Prostate gland (tissue), 2 donors: ENCODE data around the gene HERC6. TPM values are rescaled to one million over a fixed set of nuclear protein-coding genes. Genes with fewer than 3 reads are reported as not detected.
"Not testable (repeated sequence)": the region's sequence is repeated elsewhere in the genome, so short reads cannot be mapped to it uniquely, and the experiment has no call there.

Experiments used
- DNase-seq: peaks from one replicate; pipeline ENCODE4 v3.0.0-alpha.2; 2019; ENCODE audit warnings: low spot score
- H3K27ac ChIP-seq, 2 donors: fragments of 200-600 bp; sonication (generic); 2 replicates each; pipeline ENCODE4 v1.5.1; 2017 to 2019
- H3K27me3 ChIP-seq: fragments of 200-600 bp; sonication (generic); replicated peaks from 2 replicates; pipeline ENCODE4 v1.5.1; 2019; ENCODE audit not compliant: insufficient read depth
- H3K36me3 ChIP-seq, 2 donors: fragments of 200-600 bp; sonication (generic); 1 replicate in 1 of 2; 2 replicates in 1 of 2; pipeline versions ENCODE4 v1.5.1 to v1.8.1; 2017 to 2019
- H3K4me1 ChIP-seq: fragments of 200-600 bp; sonication (generic); replicated peaks from 2 replicates; pipeline ENCODE4 v1.5.1; 2019
- H3K4me3 ChIP-seq, 2 donors: fragments of 200-600 bp; sonication (generic); 2 replicates each; pipeline ENCODE4 v1.5.1; 2017 to 2019
- H3K9me3 ChIP-seq: fragments of 200-600 bp; sonication (generic); 2 replicates; pipeline ENCODE4 v1.5.1; 2017
- POLR2A ChIP-seq: fragments of 450-650 bp; IDR thresholded peaks from one replicate; pipeline ENCODE4 v1.6.1; 2016; ENCODE audit warnings: antibody characterized with exemption, mild to moderate bottlenecking
- POLR2AphosphoS5 ChIP-seq: sonication (generic); formaldehyde crosslinking; IDR thresholded peaks from one replicate; pipeline ENCODE4 v1.6.1; 2017; ENCODE audit warnings: antibody characterized with exemption
- WGBS: methylation state at CpG from one replicate; pipeline ENCODE4 v1.1.5; 2018; 5-methylcytosine and 5-hydroxymethylcytosine counted together
- intact Hi-C: fragments of 100-400 bp; cut with DNase I; formaldehyde crosslinking; loops from one replicate; pipeline ENCODE4 v1.14.2; 2022
- total RNA-seq, 2 donors: library from RNA; depleted of rRNA; stranded (reverse); fragments of >200 nt; gene quantifications; one replicate each; pipeline ENCODE4 v1.1.0, GENCODE V29; 2016
- TF ChIP-seq, protein P1 (sequence below), 4 experiments: fragments of 200-600 bp in 2 of 4; fragments of 450-650 bp in 2 of 4; sonication (generic) in 2 of 4; IDR thresholded peaks; 1 replicate in 3 of 4; 2 replicates in 1 of 4; pipeline ENCODE4 v1.5.1; 2016 to 2019; ENCODE audit warnings: antibody characterized with exemption in 4 of 4, mild to moderate bottlenecking in 2 of 4, moderate library complexity in 2 of 4

Gene HERC6
- total RNA-seq: 10 to 100 TPM; 16.0 to 20.6 TPM

DNA sequence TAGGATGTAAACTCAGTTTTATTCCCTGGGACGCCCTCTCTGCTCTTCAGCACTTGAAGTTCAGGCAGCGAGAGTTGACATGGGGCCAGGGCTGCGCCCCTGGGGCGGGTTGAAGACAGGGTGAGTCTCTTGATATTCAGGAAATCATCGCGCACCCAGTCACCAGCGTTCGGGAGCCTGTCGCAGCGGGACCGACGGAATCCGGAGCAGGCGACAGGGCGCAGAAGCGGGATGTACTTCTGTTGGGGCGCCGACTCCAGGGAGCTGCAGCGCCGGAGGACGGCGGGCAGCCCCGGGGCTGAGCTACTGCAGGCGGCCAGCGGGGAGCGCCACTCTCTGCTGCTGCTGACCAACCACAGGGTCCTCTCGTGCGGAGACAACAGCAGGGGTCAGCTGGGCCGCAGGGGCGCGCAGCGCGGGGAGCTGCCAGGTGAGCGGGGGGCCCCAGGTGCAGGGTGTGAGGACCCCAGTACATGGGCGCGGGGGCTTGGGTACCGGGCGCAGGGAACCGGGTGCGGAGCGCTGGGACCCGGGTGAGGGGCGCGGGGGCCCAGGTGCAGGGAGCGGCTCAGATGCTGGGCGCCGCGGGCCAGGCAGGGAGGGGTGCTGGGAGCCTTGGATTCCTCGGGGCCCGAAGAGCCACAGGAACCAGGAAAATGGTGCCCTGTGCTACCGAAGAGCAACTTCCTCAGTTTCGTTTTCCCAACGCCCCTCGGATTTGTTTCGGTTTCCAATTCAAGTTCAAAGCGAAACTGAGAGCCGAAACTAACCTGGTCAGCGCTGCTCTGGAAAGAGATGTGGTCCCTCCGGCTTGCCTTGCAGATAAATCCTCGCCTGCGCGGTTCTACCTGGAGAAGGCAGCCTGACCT lies at the start of gene HERC6:
Gene HERC6 (plus strand): TSS at position 162 of the 869 bp plus-strand sequence. CDS start 70 bp downstream, at position 232.
- peak; percentile 79 for DNase-seq

GRCh38 chr4:88333741-88334405 lies 44.8 kb upstream of the HERC6 start:
- WGBS: 100% methylated on average over 1 of the region's 1 CpG
- no peak for DNase-seq
- Histone ChIP-seq H3K36me3 (no peaks in the 10 kb centered on the region), H3K4me1 (peaks cover 2% of the 10 kb centered on the region), H3K4me3 (no peak overlapping the region), H3K27me3 (no peaks in the 10 kb centered on the region), H3K9me3 (no peaks in the 10 kb centered on the region), H3K27ac (peak overlapping the region in 1 of 2 donors; percentile 73)
- intact Hi-C loops: no loop called here
- TF ChIP-seq, protein P1, sequence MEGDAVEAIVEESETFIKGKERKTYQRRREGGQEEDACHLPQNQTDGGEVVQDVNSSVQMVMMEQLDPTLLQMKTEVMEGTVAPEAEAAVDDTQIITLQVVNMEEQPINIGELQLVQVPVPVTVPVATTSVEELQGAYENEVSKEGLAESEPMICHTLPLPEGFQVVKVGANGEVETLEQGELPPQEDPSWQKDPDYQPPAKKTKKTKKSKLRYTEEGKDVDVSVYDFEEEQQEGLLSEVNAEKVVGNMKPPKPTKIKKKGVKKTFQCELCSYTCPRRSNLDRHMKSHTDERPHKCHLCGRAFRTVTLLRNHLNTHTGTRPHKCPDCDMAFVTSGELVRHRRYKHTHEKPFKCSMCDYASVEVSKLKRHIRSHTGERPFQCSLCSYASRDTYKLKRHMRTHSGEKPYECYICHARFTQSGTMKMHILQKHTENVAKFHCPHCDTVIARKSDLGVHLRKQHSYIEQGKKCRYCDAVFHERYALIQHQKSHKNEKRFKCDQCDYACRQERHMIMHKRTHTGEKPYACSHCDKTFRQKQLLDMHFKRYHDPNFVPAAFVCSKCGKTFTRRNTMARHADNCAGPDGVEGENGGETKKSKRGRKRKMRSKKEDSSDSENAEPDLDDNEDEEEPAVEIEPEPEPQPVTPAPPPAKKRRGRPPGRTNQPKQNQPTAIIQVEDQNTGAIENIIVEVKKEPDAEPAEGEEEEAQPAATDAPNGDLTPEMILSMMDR (IDR thresholded peaks at IDR 0.05): no peak
- TF ChIP-seq POLR2A: no peak
- TF ChIP-seq POLR2AphosphoS5: no peak

More for the DNA sequence above, at the start of gene HERC6:
- WGBS: under 1% methylated on average over 62 of the region's 62 CpGs
- Histone ChIP-seq H3K27me3 (no peaks in the 10 kb centered on the region), H3K9me3 (no peaks in the 10 kb centered on the region), H3K36me3 (no peaks in the 10 kb centered on the region), H3K4me1 (no peaks in the 10 kb centered on the region), H3K4me3 (peak within 1 kb of the TSS; percentile 97 to 99), H3K27ac (peak within 1 kb of the TSS; percentile 99)
- peak; percentile 26 for TF ChIP-seq POLR2A
- TF ChIP-seq POLR2AphosphoS5: peak; percentile 70
- TF ChIP-seq, protein P1 (IDR thresholded peaks at IDR 0.05): peak; percentile 41 to 77 (median 62)
- intact Hi-C loops: loop anchor here (2.0 to 10.0 kb wide), 3 partner anchors 78 to 136 kb away; partner anchors contain the start of genes HERC5 and PPM1K

- Histone ChIP-seq H3K27ac (peak overlapping the region in 1 of 2 donors; percentile 73), H3K4me1 (peaks cover 2% of the 10 kb centered on the region), H3K9me3 (no peaks in the 10 kb centered on the region), H3K4me3 (no peak overlapping the region), H3K27me3 (no peaks in the 10 kb centered on the region), H3K36me3 (no peaks in the 10 kb centered on the region)
- TF ChIP-seq POLR2A: no peak
- TF ChIP-seq POLR2AphosphoS5: peak; percentile 83
- DNase-seq: peak; percentile 63
- 54% methylated on average over 11 of the region's 11 CpGs for WGBS
- intact Hi-C loops: no loop called here
These were observed 43.5 kb upstream of the HERC6 start for GRCh38 chr4:88335092-88335665.

- peak; percentile 8 for DNase-seq
- no peaks in the 10 kb centered on the region for H3K36me3 ChIP-seq
- no peaks in the 10 kb centered on the region for H3K9me3 ChIP-seq
- H3K4me3 ChIP-seq: no peak overlapping the region
- intact Hi-C loops: loop anchor here (5.0 kb wide), 1 partner anchor 44 kb away; no protein-coding TSS in a partner anchor
- no peaks in the 10 kb centered on the region for H3K4me1 ChIP-seq
- WGBS: 37% methylated on average over 8 of the region's 8 CpGs
- peak overlapping the region in 1 of 2 donors; percentile 41 for H3K27ac ChIP-seq
- no peaks in the 10 kb centered on the region for H3K27me3 ChIP-seq
- TF ChIP-seq POLR2A: no peak
- TF ChIP-seq, protein P1 (IDR thresholded peaks at IDR 0.05): no peak
- TF ChIP-seq POLR2AphosphoS5: peak; percentile 53
These were observed 37.1 kb upstream of the HERC6 start for GRCh38 chr4:88341227-88342192.

DNA sequence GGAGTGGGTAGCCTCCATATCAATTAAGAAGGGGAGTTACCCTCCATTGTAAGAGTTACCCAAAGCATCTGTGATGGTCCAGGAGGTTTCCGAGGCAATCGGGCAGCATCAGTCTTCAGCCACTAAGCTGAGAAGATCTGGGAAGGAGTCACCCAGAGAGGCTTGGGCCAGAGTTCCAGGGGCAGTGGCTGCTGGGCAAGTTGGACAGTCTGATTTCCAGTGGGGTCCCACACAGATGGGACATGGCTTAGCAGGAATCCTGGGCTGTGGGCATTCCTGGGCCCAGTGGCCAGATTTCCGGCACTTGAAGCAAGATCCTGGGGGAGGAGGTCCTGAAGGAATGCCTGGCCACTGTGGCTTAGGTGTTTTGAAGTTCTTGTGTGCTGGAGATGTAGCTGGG lies 31.8 kb upstream of the HERC6 start:
- H3K4me1 ChIP-seq, intact Hi-C loops, H3K27ac ChIP-seq, DNase-seq, H3K9me3 ChIP-seq, H3K36me3 ChIP-seq, H3K4me3 ChIP-seq, H3K27me3 ChIP-seq: not testable (repeated sequence)
- 87% methylated on average over 3 of the region's 3 CpGs for WGBS

DNA sequence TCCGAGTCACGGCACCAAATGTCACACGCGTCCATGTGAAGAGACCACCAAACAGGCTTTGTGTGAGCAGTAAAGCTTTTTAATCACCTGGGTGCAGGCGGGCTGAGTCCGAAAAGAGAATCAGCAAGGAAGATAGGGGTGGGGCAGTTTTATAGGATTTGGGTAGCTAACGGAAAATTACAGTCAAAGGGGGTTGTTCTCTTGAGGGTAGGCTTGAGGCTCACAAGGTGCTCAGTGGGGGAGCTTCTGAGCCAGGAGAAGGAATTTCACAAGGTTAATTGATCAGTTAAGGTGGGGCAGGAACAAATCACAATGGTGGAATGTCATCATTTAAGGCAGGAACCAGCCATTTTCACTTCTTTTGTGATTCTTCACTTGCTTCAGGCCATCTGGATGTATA lies 29.9 kb upstream of the HERC6 start:
- intact Hi-C loops, DNase-seq: not testable (repeated sequence)

More for the DNA sequence above, 29.9 kb upstream of the HERC6 start:
- WGBS: 80% methylated on average over 7 of the region's 7 CpGs
- H3K27ac ChIP-seq, H3K9me3 ChIP-seq, H3K4me3 ChIP-seq, H3K36me3 ChIP-seq, H3K4me1 ChIP-seq, H3K27me3 ChIP-seq: not testable (repeated sequence)
